Kidney (tissue), 14 donors: Measurements from ENCODE around the gene VWA3A. TPM values are rescaled to one million over a fixed set of nuclear protein-coding genes. Genes with fewer than 3 reads are reported as not detected.

Experiments
- DNase-seq, 5 donors: peaks; one replicate each; pipeline ENCODE4 v3.0.0-alpha.2; 2013 to 2020
- FAIRE-seq: peaks from 2 replicates; lab custom pipeline; 2012; peaks lifted over from hg19 to GRCh38; lab: Jason Lieb, UNC
- H3K27ac ChIP-seq, 2 donors: one replicate each; pipeline ENCODE4 v1.7.0; 2013; ENCODE audit warnings: low read depth in 2 of 2, low read length in 2 of 2, inconsistent platforms in 1 of 2
- H3K27me3 ChIP-seq: one replicate; pipeline ENCODE4 v1.7.1; 2013; ENCODE audit warnings: low read length, inconsistent platforms; ENCODE audit not compliant: control insufficient read depth, insufficient read depth
- H3K36me3 ChIP-seq, 3 donors: one replicate each; pipeline versions ENCODE4 v1.7.0 to v1.7.1; 2013; ENCODE audit warnings: low read length in 3 of 3, control low read depth in 1 of 3, inconsistent platforms in 1 of 3; ENCODE audit not compliant: insufficient read depth in 3 of 3, control insufficient read depth in 2 of 3
- H3K4me1 ChIP-seq, 3 donors: one replicate each; pipeline versions ENCODE4 v1.7.0 to v1.7.1; 2013; ENCODE audit warnings: low read length in 3 of 3, inconsistent platforms in 1 of 3, low read depth in 1 of 3; ENCODE audit not compliant: control insufficient read depth in 2 of 3, insufficient read depth in 2 of 3
- H3K4me3 ChIP-seq, 3 donors: one replicate each; pipeline versions ENCODE4 v1.7.0 to v1.8.1; 2013; ENCODE audit warnings: low read length in 3 of 3, control low read depth in 1 of 3, inconsistent platforms in 1 of 3
- H3K9ac ChIP-seq, 3 donors: one replicate each; pipeline versions ENCODE4 v1.7.0 to v1.7.1; 2013; ENCODE audit warnings: low read length in 3 of 3, control low read depth in 1 of 3, inconsistent platforms in 1 of 3
- H3K9me3 ChIP-seq, 3 donors: one replicate each; pipeline versions ENCODE4 v1.7.0 to v1.7.1; 2013; ENCODE audit warnings: low read length in 3 of 3, control low read depth in 1 of 3, inconsistent platforms in 1 of 3; ENCODE audit not compliant: control insufficient read depth in 2 of 3, insufficient read depth in 1 of 3
- CTCF ChIP-seq: IDR thresholded peaks from 3 replicates; pipeline ENCODE4 v1.5.1; 2012; ENCODE audit warnings: mild to moderate bottlenecking, moderate library complexity, borderline replicate concordance; ENCODE audit not compliant: insufficient read depth; ENCODE audit errors: extremely low read depth
- intact Hi-C: fragments of 100-400 bp; cut with DNase I; formaldehyde crosslinking; loops from one replicate; pipeline ENCODE4 v1.11.1; 2022
- polyA plus RNA-seq: library from polyadenylated mRNA; stranded (reverse); fragments of 350-450 nt; fragmentation: Illumina TruSeq; extraction: RNeasy Lipid Tissue Mini Kit (QIAGEN cat#74804); gene quantifications from one replicate; pipeline ENCODE4 v1.2.3, GENCODE V29; 2014; ENCODE audit warnings: low read depth, low replicate concordance; ENCODE audit not compliant: insufficient read depth
- total RNA-seq: library from RNA; stranded (reverse); fragmentation: NEBNext Ultra II Directional; extraction: Animal tissue kit (Norgen Biotek cat#: 25700); gene quantifications from one replicate; pipeline ENCODE4 v1.2.1, GENCODE V29; 2021
- donor health status: control.
- donor health status: control.
- donor health status: control.
- donor health status: control.
- donor health status: control.
- donor health status: DM: yes; HTN: yes; CAD: no.
- donor health status: Normal renal cell carcinoma (clear cell type).

VWA3A gene
- total and polyA plus RNA-seq, 2 donors from 2014 or later = 0.13 to 0.76 TPM

- intact Hi-C loops = no loop called here
Observed at GRCh38 chr16:22063888-22064467, 28.4 kb upstream of the VWA3A start.

GRCh38 chr16:22065252-22065651 is 27.1 kb upstream of the VWA3A start:
- TF ChIP-seq CTCF = no peak
- Histone ChIP-seq H3K27ac (no peak overlapping the region), H3K36me3 (no peaks in the 10 kb centered on the region), H3K27me3 (no peaks in the 10 kb centered on the region), H3K9ac (no peak overlapping the region), H3K4me3 (no peak overlapping the region), H3K9me3 (no peaks in the 10 kb centered on the region), H3K4me1 (peaks cover 0 to 10% (median 7%) of the 10 kb centered on the region in 3 donors)
- DNase-seq (no peak), FAIRE-seq (no peak)
- intact Hi-C loops = no loop called here

More at GRCh38 chr16:22063888-22064467, 28.4 kb upstream of the VWA3A start:
- peaks cover 0 to 2% (median 0%) of the 10 kb centered on the region in 3 donors for H3K4me1 ChIP-seq
- FAIRE-seq (no peak), DNase-seq (no peak)
- H3K4me3 ChIP-seq = no peak overlapping the region
- H3K36me3 ChIP-seq = no peaks in the 10 kb centered on the region
- no peak for TF ChIP-seq CTCF
- H3K9ac ChIP-seq = no peak overlapping the region
- H3K9me3 ChIP-seq = no peaks in the 10 kb centered on the region
- H3K27ac ChIP-seq = no peak overlapping the region
- no peaks in the 10 kb centered on the region for H3K27me3 ChIP-seq

GRCh38 chr16:22070361-22071330 is 21.7 kb upstream of the VWA3A start:
- DNase-seq (no peak), FAIRE-seq (no peak)
- peaks cover 0 to 22% (median 13%) of the 10 kb centered on the region in 3 donors for H3K4me1 ChIP-seq
- intact Hi-C loops = no loop called here
- peak overlapping the region in 2 of 3 donors; percentile 44 to 54 for H3K4me3 ChIP-seq
- H3K27ac ChIP-seq = peak overlapping the region in 1 of 2 donors; percentile 28
- TF ChIP-seq CTCF = no peak
- no peaks in the 10 kb centered on the region for H3K36me3 ChIP-seq
- H3K9ac ChIP-seq = no peak overlapping the region
- H3K27me3 ChIP-seq = no peaks in the 10 kb centered on the region
- H3K9me3 ChIP-seq = no peaks in the 10 kb centered on the region
